Endothelial cell of umbilical vein (primary cell): ENCODE measurements around the gene HSP90AB1. TPM values are rescaled to one million over a fixed set of nuclear protein-coding genes. Genes with fewer than 3 reads are reported as not detected.
A peak's percentile ranks its signal among the peaks of the same experiment; 100 is the strongest.

Experiments used
- BruUV-seq: library from RNA; stranded (reverse); fragments of 400-500 nt; replicated peaks from 2 replicates; lab custom pipeline; 2021; lab: Mats Ljungman, UMichigan
- CTCF ChIA-PET: fragments of 300-600, 350-600 bp; sonication (Branson Sonifier 250); formaldehyde crosslinking; loops from one replicate; lab custom pipeline; 2021; ENCODE audit warnings: antibody characterized with exemption, inconsistent platforms; lab: Charles Lee
- POLR2A ChIA-PET: fragments of 300-600, 350-600 bp; sonication (Branson Sonifier 250); formaldehyde crosslinking; loops from one replicate; lab custom pipeline; 2021; ENCODE audit warnings: antibody characterized with exemption, inconsistent platforms; lab: Charles Lee
- DNase-seq: peaks from one replicate; pipeline ENCODE4 v3.0.0-alpha.2; 2011; ENCODE audit warnings: low read depth, low spot score
- FAIRE-seq: peaks from 2 replicates; lab custom pipeline; 2011; peaks lifted over from hg19 to GRCh38; lab: Jason Lieb, UNC
- H2AFZ ChIP-seq: 2 replicates; pipeline ENCODE4 v1.6.0; 2012; ENCODE audit warnings: low read depth, low read length, control low read depth, inconsistent platforms
- H3K27ac ChIP-seq: 2 replicates; pipeline ENCODE4 v1.5.1; 2011; ENCODE audit warnings: low read depth, mild to moderate bottlenecking, control low read depth, low read length, moderate library complexity; ENCODE audit not compliant: insufficient read depth
- H3K27me3 ChIP-seq, 2 experiments: 2 replicates each; pipeline versions ENCODE4 v1.6.0 to v1.6.1; 2011; ENCODE audit warnings: low read length in 2 of 2, mixed read lengths in 1 of 2; ENCODE audit not compliant: control insufficient read depth in 2 of 2, insufficient read depth in 2 of 2
- H3K36me3 ChIP-seq, 2 experiments: 2 replicates in 1 of 2; 3 replicates in 1 of 2; pipeline ENCODE4 v1.5.1; 2011; ENCODE audit warnings: low read length in 2 of 2, mild to moderate bottlenecking in 1 of 2, moderate library complexity in 1 of 2; ENCODE audit not compliant: control insufficient read depth in 2 of 2, insufficient read depth in 2 of 2; ENCODE audit errors: extremely low read depth in 1 of 2
- H3K4me1 ChIP-seq: 3 replicates; pipeline ENCODE4 v1.5.1; 2011; ENCODE audit warnings: mild to moderate bottlenecking, low read length; ENCODE audit not compliant: control insufficient read depth, insufficient read depth; ENCODE audit errors: extremely low read depth
- H3K4me2 ChIP-seq: 2 replicates; pipeline ENCODE4 v1.6.1; 2011; ENCODE audit warnings: low read length, control low read depth, mixed read lengths; ENCODE audit not compliant: insufficient read depth
- H3K4me3 ChIP-seq, 3 experiments: fragments of 200-600 bp in 1 of 3; sonication (generic), shearing (Covaris generic) in 1 of 3; replicated peaks in 1 of 3; 2 replicates each; pipeline ENCODE4 v1.5.1; 2011 to 2016; ENCODE audit warnings: control low read depth in 3 of 3, low read length in 3 of 3, mild to moderate bottlenecking in 2 of 3, inconsistent platforms in 1 of 3, low read depth in 1 of 3, moderate library complexity in 1 of 3; ENCODE audit not compliant: insufficient read depth in 1 of 3
- H3K79me2 ChIP-seq: 2 replicates; pipeline ENCODE4 v1.6.0; 2012; ENCODE audit warnings: low read length, inconsistent platforms; ENCODE audit not compliant: control insufficient read depth, insufficient read depth
- H3K9ac ChIP-seq: replicated peaks from 2 replicates; pipeline ENCODE3; 2011; ENCODE audit warnings: low read length, control low read depth; ENCODE audit not compliant: insufficient read depth; ENCODE audit errors: extremely low read depth
- H3K9me1 ChIP-seq: replicated peaks from 3 replicates; pipeline ENCODE4 v1.6.0; 2011; ENCODE audit warnings: mild to moderate bottlenecking, low read length; ENCODE audit not compliant: control insufficient read depth, insufficient read depth; ENCODE audit errors: extremely low read depth
- H3K9me3 ChIP-seq: replicated peaks from 2 replicates; pipeline ENCODE4 v1.5.1; 2012; ENCODE audit warnings: low read length, inconsistent platforms; ENCODE audit not compliant: control insufficient read depth, insufficient read depth
- H4K20me1 ChIP-seq: replicated peaks from 2 replicates; pipeline ENCODE3; 2011; ENCODE audit warnings: mild to moderate bottlenecking, low read length; ENCODE audit not compliant: control insufficient read depth, insufficient read depth; ENCODE audit errors: extremely low read depth
- FOS ChIP-seq: IDR thresholded peaks from 2 replicates; pipeline ENCODE4 v1.6.1; 2011; ENCODE audit warnings: mild to moderate bottlenecking, low read length, moderate library complexity, borderline replicate concordance; ENCODE audit not compliant: insufficient read depth
- MYC ChIP-seq: IDR thresholded peaks from one replicate; pipeline ENCODE4 v1.6.1; 2011; ENCODE audit warnings: mild to moderate bottlenecking, low read depth, low read length
- POLR2A ChIP-seq: IDR thresholded peaks from 2 replicates; pipeline ENCODE4 v1.6.1; 2012; ENCODE audit warnings: low read depth, mild to moderate bottlenecking, control low read depth, low read length
- dilution Hi-C: fragments of 300-500 bp; cut with MboI; formaldehyde crosslinking; loops from one replicate; pipeline ENCODE4 v1.15.0; 2019; ENCODE audit warnings: low sequenced_read_pairs; ENCODE audit not compliant: extremely low pct_ligation_motif_present
- intact Hi-C: fragments of 100-400 bp; cut with micrococcal nuclease; formaldehyde crosslinking; loops from one replicate; pipeline ENCODE4 v1.10.0; 2022
- polyA plus RNA-seq, 4 experiments: library from polyadenylated mRNA; depleted of rRNA in 3 of 4; stranded (reverse) in 3 of 4; unstranded in 1 of 4; fragments of >200 nt; gene quantifications; 2 replicates each; pipeline versions ENCODE4 v1.2.1 to v1.2.3, GENCODE V29; 2011 to 2012; ENCODE audit warnings: missing spikeins in 1 of 4
- total RNA-seq: library from RNA; stranded (reverse); gene quantifications from 2 replicates; pipeline ENCODE4 v1.2.3, GENCODE V29; 2021
- TF ChIP-seq, protein P1 (sequence below), 2 donors: IDR thresholded peaks; 1 replicate in 1 of 2; 2 replicates in 1 of 2; pipeline ENCODE4 v1.5.1; 2011; ENCODE audit warnings: low read length in 2 of 2, mild to moderate bottlenecking in 2 of 2, moderate library complexity in 2 of 2, control low read depth in 1 of 2, inconsistent platforms in 1 of 2, low read depth in 1 of 2; ENCODE audit not compliant: insufficient read depth in 1 of 2; ENCODE audit errors: extremely low read depth in 1 of 2

The HSP90AB1 gene
- total and polyA plus RNA-seq, 2 donors (not counting 3 experiments of a cell fraction or from before 2014, with no cell fraction given), result 824 to 1,201 TPM

DNA sequence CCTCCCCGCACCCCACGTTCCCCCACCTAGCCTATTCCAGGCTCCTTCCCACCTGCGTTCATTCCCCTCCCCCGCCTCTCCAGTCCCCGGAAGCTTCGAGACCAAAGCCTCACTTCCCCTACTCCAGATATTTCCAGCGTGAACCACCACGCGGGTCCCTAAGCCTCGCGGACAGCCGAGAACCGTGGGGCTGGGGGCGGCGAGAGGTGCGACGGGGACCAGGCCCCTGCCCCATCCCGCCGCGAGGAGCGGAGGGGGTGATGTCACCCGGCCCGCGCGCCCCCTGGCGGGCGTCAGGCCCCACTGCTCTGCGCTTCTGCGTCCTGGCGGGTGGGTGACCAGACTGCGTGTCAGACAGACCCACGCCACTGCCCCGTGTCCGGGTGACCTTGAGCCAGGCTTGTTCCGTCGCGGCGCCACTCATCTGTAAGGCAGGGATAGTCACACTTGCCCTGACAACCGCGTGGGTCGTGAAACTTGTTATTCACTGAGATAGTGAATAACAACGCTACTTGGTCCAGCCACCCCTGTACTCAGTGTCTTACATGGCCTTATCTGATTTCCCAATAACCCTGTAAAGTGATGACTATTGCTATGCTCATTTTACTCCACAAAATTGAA, 9.0 kb upstream of the HSP90AB1 start:
- BruUV-seq, result TSS peak; percentile 8
- intact Hi-C loops (loop anchor here (1.0 kb wide), 4 partner anchors 8 to 134 kb away; partner anchors contain the start of gene NFKBIE), dilution Hi-C loops (loop anchor here (10.0 kb wide), 1 partner anchor 133 kb away; no protein-coding TSS in a partner anchor)
- Histone ChIP-seq H2AFZ (no peak overlapping the region), H3K36me3 (peaks cover 9 to 15% of the 10 kb centered on the region in 2 experiments), H3K9me1 (no peaks in the 10 kb centered on the region), H3K9me3 (no peaks in the 10 kb centered on the region), H4K20me1 (no peaks in the 10 kb centered on the region), H3K4me1 (peaks cover 41% of the 10 kb centered on the region), H3K4me3 (peak overlapping the region in 1 of 3 experiments; percentile 35), H3K4me2 (peak overlapping the region; percentile 14), H3K9ac (peak overlapping the region; percentile 64), H3K79me2 (no peaks in the 10 kb centered on the region), H3K27ac (peak overlapping the region; percentile 70), H3K27me3 (no peaks in the 10 kb centered on the region)
- ChIA-PET POLR2A (interaction anchor here (1.1 to 1.3 kb wide), 2 partner anchors 9 to 65 kb away, joined by 4 to 6 read pairs; partner anchors contain the start of gene HSP90AB1), CTCF (interaction anchor here (0.7 to 7.2 kb wide), 17 partner anchors 8 to 143 kb away, joined by 3 to 148 read pairs (median 4); partner anchors contain the start of genes HSP90AB1, SLC29A1 and SLC35B2)
- FAIRE-seq (peak; percentile 33), DNase-seq (peak; percentile 67)
- TF ChIP-seq, protein P1, sequence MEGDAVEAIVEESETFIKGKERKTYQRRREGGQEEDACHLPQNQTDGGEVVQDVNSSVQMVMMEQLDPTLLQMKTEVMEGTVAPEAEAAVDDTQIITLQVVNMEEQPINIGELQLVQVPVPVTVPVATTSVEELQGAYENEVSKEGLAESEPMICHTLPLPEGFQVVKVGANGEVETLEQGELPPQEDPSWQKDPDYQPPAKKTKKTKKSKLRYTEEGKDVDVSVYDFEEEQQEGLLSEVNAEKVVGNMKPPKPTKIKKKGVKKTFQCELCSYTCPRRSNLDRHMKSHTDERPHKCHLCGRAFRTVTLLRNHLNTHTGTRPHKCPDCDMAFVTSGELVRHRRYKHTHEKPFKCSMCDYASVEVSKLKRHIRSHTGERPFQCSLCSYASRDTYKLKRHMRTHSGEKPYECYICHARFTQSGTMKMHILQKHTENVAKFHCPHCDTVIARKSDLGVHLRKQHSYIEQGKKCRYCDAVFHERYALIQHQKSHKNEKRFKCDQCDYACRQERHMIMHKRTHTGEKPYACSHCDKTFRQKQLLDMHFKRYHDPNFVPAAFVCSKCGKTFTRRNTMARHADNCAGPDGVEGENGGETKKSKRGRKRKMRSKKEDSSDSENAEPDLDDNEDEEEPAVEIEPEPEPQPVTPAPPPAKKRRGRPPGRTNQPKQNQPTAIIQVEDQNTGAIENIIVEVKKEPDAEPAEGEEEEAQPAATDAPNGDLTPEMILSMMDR (IDR thresholded peaks at IDR 0.05; ENCODE audit: extremely low read depth in 1 of 2, insufficient read depth in 1 of 2, low read depth in 1 of 2, low read length in 2 of 2), result peak; percentile 99
- TF ChIP-seq MYC (no peak), POLR2A (peak; percentile 13), FOS (no peak)
